IMR-90 (cell line): ENCODE measurements around the gene BAG1. TPM values are rescaled to one million over a fixed set of nuclear protein-coding genes. Genes with fewer than 3 reads are reported as not detected.

Experiments
- polyA plus RNA-seq, 3 experiments: library from polyadenylated mRNA; depleted of rRNA; stranded (reverse); fragments of >200 nt; gene quantifications; 2 replicates each; pipeline ENCODE4 v1.2.3, GENCODE V29; 2012; ENCODE audit warnings: low replicate concordance in 1 of 3
- total RNA-seq: library from RNA; depleted of rRNA; stranded (reverse); fragments of >200 nt; gene quantifications from 2 replicates; pipeline ENCODE4 v1.2.3, GENCODE V29; 2012; rRNA removed

BAG1 gene
- total and polyA plus RNA-seq, 2 of the 4 experiments (the other 2 are of a cell fraction) = 4.5 to 20.9 TPM

Other genes with a start within 250 kb of the BAG1 start
- 59.5 and 109 TPM in 2 replicates for gene DNAJA1, start 239.4 kb downstream of the BAG1 start, total RNA-seq
- 103 and 118 TPM in 2 replicates for gene DNAJA1, start 239.4 kb downstream of the BAG1 start, polyA plus RNA-seq (2012; rRNA removed)
- 36.0 and 37.8 TPM in 2 replicates for gene SMU1, start 188.0 kb downstream of the BAG1 start, total RNA-seq
- gene SMU1, start 188.0 kb downstream of the BAG1 start, polyA plus RNA-seq (2012; rRNA removed) = 8.6 and 11.1 TPM in 2 replicates
- 8.8 and 11.9 TPM in 2 replicates for gene B4GALT1, start 97.4 kb downstream of the BAG1 start, total RNA-seq
- gene B4GALT1, start 97.4 kb downstream of the BAG1 start, polyA plus RNA-seq (2012; rRNA removed) = 37.6 and 37.8 TPM in 2 replicates
- gene SPINK4, start 24.5 kb downstream of the BAG1 start, total RNA-seq = not detected in 2 replicates
- not detected in 2 replicates for gene SPINK4, start 24.5 kb downstream of the BAG1 start, polyA plus RNA-seq (2012; rRNA removed)
- gene CHMP5, start 341 bp upstream of the BAG1 start, total RNA-seq = 70.6 and 95.5 TPM in 2 replicates
- gene CHMP5, start 341 bp upstream of the BAG1 start, polyA plus RNA-seq (2012; rRNA removed) = 70.2 and 80.8 TPM in 2 replicates
- 36.0 and 36.9 TPM in 2 replicates for gene NFX1, start 25.8 kb upstream of the BAG1 start, total RNA-seq
- 25.3 and 27.0 TPM in 2 replicates for gene NFX1, start 25.8 kb upstream of the BAG1 start, polyA plus RNA-seq (2012; rRNA removed)
- 0.28 TPM in 1 of 2 replicates, not detected in the other for gene AQP7, start 137.9 kb upstream of the BAG1 start, total RNA-seq
- 0.07 TPM in 1 of 2 replicates, not detected in the other for gene AQP7, start 137.9 kb upstream of the BAG1 start, polyA plus RNA-seq (2012; rRNA removed)
- 3.3 and 3.8 TPM in 2 replicates for gene AQP3, start 182.9 kb upstream of the BAG1 start, total RNA-seq
- 10.4 and 12.2 TPM in 2 replicates for gene AQP3, start 182.9 kb upstream of the BAG1 start, polyA plus RNA-seq (2012; rRNA removed)
- gene NOL6, start 209.2 kb upstream of the BAG1 start, total RNA-seq = 42.8 and 47.3 TPM in 2 replicates
- 71.7 and 75.1 TPM in 2 replicates for gene NOL6, start 209.2 kb upstream of the BAG1 start, polyA plus RNA-seq (2012; rRNA removed)